ENCODE data around the gene SRRD.
"Not testable (repeated sequence)": the region's sequence is repeated elsewhere in the genome, so short reads cannot be mapped to it uniquely, and the experiment has no call there.

SRRD gene

DNA sequence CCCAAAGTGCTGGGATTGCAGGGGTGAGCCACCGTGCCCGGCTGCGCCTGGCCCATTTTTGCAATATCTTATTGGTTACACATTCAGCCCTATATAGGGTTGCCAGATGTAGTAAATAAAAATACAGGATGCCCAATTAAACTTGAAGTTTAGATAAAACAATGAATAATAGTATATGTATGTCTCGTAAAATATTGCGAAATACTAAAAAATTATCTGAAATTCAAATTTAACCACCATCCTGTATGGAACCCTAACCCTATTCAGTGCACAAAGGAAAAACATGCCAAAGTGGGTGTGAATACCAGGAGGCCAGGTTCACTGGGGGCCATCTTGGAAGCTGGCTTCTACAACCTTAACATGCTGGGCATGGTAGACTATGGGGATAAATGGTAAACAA is 33.8 kb downstream of the SRRD start:
- DNase-seq (ENCODE audit: low read depth in 2 of 2) = no peak

DNA sequence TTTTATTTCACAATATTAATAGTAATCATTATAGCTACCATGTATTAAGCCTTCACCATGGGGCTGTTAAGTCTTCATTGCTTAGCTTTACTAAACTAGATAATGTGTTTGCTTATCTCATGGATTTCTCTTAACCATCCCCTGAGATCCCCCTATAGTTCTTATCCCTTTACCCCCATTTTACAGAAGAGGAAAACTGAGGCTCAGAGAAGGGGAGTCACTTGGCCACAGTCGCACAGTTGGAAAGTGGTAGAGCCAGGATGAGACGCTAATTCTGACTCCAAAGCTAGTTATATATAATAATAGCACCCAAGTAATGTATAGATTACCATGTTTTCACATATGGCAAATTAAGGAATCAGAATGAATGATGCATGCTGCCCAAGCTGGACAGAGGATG is 38.3 kb downstream of the SRRD start:
- no peak for DNase-seq (ENCODE audit: low read depth in 2 of 2)

DNA sequence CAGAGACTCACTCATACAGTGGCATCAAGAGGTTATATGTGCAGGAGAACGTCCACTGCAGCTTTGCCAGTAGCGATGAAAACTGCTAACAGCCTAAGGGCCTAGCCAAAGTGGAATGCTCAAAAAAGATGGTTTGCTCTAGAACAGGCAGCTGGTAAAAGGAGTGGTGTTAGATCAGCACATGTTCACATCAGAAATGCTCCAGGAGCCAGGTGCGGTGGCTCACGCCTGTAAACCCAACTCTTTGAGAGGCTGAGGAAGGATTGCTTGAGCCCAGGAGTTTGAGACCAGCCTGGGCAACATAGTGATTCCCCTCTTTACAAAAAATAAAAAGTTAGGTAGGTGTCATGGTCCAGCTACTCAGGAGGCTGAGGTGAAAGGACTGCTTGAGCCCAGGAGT is 38.9 kb downstream of the SRRD start:
- DNase-seq (ENCODE audit: low read depth in 2 of 2) = no peak

DNA sequence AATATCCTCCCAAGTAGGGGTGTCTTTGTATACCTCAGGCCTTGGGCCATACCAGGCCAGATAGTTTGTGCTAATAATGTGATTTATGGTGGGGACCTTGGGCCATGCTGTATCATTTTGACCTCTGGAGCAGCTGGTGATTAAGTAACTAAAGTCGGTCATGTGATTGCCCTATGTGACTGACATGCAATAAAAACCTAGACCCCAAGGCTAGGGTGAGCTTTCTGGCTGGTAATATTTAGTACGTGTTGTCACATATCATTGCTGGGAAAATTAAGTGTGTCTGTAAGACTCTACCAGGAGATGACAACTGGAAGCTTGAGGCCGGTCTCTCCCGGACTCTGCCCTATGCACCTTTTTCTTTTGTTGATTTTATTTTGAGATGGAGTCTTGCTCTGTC is 41.2 kb downstream of the SRRD start:
- DNase-seq (ENCODE audit: low read depth in 2 of 2) = no peak

DNA sequence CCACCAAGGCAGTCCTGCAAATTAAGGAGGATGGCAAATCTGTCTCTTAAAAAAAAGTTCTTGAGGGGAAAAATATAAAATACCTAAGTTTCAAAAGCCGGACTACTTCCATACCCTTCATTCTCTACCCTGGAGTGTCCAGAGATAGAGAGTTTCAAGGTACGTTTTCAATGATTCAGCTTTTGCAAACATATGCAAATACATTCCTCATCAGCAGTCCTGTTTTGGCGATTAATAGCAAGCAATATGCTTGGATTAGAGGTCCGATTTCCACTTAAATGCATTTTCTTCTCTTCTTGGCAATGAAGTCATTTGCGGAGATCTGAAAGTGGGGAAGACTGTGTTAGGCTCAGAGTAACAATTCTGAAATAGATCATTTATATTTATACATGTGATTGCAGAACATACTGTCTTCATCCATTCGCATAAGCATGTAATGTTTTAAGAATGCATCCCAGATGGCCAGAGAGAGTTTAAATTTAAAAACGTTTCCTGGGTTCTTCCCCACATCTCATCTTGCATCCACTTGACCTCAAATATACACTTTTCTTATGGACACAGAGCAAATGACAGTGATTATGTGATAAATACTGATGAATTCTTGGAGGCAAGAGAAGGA is 42.4 kb downstream of the SRRD start:
- no peak for DNase-seq (ENCODE audit: low read depth in 2 of 2)

DNA sequence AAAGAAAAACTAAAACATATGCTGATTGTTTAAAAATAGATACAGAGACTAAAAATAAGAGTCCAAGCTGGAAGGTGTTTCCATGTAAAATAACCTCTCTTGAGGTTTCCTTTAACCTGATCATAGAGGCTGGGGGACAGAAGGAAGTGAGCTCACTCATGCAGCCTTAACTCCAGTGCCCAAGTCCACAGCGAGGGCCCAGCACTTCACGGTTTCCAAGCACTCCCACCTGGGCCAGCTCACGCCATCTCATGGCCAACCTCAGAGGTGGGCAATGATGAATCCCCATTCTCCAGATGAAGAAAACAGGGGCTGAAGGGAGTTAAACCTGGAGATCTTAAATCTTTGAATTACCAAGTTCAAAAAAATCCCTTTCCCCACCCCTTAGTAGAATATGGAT is 43.5 kb downstream of the SRRD start:
- DNase-seq (ENCODE audit: low read depth in 2 of 2) = no peak

DNA sequence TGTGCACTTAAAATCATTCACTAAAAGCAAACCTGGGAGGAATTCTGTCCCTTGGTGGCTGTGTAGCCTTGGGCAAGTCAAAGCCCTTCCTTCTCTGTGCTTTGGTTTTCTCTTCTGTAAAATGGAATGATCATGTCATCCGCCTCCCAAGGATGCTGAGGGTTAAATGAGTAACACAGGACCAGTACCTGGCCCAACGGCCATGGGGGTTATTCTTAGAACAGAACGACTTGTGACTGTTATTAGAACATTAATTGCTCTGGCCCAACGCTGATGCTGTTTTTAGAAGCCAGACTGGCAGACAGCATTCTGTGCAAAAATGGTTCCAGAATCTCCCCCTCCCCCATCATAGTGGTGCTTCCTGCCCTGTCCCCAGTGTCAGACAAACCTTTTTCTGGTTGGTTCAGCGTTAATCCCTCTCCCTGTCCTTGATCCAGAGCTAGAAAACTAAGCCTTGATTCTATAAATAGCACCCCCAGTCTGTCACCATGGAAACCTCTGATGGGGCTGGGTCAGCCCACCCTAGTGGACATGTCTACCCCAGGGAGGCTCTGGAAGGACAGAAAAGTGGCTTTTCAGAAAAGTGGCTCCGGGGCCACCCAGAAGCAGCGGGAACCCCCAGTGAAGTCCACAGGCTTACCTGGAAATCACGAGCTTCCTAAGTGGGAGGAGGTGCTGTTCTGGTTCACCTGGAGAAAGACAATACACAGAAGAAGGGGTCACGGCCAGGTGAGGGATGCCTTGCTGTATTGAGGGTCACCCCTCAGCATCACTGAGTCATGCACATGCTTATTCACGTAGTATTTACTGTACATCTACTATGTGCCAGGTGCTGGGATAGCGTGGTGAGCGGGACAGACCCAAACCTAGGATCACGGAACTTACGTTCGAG is 44.1 kb downstream of the SRRD start:
- DNase-seq (ENCODE audit: low read depth in 2 of 2) = no peak

DNA sequence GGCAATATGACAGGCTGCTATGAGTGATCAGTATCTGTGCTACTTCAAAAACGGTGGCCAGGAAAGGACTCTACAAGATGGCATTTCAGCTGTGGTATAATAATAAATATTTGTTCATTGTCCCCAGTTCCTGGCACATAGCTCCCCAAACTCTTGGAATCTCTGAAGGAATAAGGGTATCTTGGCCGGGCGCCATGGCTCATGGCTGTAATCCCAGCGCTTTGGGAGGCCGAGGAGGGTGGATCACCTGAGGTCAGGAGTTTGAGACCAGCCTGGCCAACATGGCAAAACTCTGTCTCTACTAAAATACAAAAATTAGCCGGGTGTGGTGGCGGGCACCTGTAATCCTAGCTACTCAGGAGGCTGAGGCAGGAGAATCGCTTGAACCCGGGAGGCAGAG is 44.8 kb downstream of the SRRD start:
- DNase-seq (ENCODE audit: low read depth in 2 of 2) = not testable (repeated sequence)

DNA sequence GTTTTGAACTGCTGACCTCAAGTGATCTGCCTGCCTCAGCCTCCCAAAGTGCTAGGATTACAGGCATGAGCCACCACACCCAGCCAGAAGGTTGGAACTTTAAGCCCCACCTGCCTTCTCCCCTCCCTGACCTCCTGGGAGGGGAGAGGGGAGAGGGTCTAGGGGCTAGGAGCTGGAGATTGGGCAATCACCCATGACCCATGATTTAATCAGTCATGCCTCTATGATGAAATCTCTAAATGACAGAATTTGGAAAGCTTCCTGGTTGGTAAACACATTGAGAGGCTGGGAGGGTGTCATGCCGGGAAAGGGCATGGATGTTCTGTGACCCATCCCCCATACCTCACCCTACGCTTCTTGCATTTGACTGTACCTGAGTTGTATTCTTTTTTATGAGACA is 45.7 kb downstream of the SRRD start:
- no peak for DNase-seq (ENCODE audit: low read depth in 2 of 2)

DNA sequence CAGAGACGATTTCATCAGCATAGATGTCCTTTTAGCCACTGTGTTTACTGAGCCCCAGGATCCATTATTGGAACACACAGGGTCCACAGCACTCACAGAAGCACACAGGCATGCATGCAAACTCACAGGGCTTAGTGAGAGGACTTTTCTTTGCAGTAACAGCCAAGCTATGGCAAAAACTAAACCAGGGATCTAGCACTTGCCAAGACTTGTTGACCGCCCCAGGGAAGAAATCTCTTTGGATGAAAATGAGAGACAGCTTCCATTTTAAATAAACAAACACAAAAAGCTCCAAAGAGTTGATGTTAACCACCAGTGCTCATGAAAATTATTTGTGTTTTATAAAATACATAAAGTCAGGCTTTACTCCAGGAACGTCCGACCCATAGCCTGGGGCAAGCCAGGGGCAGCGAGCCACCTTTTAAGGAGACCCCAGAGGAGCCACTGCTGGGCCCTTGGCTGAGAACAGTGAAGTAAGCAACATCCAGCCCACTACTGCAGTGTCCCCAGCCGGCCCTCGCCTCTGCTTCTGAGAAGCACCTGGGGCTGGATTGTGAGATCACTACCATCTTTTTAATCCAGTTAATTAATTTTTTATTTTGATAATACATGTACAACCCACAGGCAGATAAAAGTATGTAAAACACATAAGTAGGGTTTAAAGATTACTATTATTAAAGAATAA is 50.6 kb downstream of the SRRD start:
- DNase-seq (ENCODE audit: low read depth in 2 of 2) = no peak

DNA sequence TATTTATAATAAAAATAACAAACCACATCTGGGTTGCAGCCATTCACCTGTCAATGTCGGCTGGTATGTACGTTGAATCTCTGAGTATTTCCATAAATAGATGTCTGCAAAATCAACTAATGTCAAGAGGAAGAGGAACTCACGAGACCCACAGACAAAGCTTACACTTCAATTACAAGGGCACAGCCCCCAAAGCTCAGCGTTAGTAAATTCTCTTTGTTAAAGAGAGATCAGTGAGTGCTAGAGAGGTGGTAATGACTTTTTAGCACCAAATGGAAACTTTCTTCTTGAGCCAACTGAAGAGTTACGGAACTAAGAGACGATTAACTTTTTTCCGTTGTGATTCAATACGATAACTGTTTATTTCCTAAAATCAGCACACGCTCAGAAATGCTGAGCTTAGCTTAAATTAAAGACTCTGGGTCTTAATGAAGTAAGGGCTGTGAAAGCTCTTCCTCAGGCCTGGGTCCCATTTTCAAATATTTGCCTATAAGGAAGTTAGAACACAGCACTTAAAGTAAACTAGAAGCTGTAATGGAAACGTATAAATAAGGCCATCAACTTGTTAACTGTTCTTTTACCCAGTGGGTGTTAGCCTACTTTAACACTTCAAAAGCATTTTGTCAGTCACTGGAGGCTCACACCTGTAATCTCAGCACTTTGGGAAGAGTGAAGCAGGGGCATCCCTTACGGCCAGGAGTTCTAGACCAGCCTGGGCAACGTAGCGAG is 51.4 kb downstream of the SRRD start:
- DNase-seq (ENCODE audit: low read depth in 2 of 2) = no peak

DNA sequence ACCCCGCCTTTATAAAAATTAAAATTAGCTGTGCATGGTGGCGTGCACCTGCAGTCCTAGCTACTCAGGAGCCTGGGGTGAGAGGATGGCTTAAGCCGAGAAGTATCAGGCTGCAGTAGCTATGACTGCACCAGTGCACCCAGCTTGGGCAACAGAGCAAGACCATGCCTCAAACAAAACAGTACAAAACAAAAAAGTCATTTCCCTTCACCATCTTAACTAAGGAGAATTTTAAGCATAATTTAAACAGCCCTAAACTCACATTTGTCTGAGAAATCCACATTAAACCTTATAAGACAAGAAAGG is 51.9 kb downstream of the SRRD start:
- no peak for DNase-seq (ENCODE audit: low read depth in 2 of 2)

DNA sequence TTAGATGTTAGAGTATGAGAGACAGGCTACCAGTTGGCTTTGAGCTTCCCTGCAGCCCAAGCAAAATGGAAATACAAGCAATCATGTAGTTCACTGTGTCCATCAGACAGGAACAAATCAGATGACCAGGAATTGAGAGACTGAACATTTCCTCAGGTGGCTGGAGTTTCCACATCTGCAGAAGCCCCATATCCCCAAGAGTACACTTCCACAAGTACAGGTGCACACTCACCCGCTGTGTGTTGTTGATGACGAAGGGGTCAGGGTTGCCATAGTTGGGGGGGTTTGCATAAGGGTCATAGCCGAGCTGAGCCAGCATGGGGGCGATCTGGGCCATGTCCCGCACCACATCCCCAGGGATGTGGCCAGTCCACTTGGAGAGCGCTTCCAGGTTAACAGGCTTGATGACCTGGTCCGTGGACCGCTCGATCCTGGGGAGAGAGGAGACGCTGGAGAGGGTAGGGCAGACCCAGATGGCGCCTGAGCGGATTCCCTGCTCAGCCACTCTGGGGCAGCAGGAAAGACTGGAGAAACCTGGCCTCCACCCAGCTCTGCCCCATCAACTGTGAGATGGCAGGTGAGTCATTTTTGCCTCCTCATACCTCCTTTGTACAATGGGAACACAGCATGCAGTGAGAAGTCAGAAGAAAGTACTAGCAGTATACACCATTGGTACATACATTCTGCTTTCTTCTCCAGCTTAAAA is 52.5 kb downstream of the SRRD start:
- no peak for DNase-seq (ENCODE audit: low read depth in 2 of 2)

DNA sequence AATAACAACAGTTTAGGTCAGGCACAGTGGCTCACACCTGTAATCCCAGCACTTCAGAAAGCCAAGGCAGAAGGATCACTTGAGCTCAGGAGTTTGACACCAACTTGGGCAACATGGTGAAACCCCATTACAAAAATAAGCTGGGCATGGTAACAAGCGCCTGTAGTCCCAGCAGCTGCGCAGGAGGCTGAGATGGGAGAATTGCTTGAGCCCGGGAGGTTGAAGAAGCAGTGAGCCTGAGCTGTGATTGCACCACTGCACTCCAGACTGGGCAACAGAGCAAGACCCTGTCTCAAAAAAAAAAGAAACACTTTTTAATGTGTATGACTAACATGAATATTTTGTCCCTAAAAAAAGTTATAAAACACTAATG is 53.1 kb downstream of the SRRD start:
- DNase-seq (ENCODE audit: low read depth in 2 of 2) = no peak

DNA sequence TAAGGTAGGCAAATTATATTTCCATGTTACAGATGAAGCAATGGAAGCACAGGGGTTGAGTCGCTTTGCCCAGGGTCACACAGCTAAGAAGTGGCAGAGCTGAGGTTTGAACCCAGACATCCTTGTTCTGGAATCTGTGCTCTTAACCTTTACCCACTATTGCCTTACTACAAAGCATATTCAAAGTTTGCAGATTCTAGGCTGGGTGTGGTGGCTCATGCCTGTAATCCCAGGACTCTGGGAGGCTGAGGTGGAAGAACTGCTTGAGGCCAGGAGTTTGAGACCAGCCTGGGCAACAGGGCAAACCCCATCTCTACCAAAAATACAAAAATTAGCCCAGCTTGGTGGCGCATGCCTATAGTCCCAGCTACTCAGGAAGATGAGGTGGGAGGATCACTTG is 56.4 kb downstream of the SRRD start:
- DNase-seq (ENCODE audit: low read depth in 2 of 2) = no peak

DNA sequence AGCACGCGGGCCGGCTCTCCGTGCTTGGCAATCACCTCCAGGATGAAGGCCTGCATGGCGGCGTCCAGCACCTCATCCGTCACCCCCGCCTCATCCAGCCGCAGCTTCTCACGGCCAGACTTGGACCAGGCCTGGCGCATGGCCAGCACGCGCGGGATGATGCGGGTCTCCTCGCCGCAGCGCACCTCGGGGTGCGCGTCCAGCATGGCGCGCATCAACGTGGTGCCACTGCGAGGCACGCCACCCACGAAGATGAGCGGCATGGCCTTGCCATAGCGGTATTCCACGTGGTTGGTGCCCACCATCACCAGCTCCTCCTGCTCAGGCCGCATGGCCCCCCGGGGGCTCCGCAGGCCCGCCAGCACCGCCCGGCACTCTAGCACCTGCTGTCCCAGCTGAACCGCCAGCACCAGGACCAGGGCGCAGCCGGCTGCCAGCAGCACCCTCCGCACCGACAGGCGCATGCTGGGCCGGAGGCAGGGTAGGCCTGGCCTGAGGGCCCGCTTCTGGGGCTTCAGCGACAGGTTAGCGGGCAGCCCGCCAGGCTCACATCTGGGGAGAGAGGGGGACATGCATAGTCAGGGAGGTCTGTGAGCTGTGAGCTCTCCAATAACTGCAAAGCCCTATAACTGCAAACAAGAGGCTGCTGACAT is 57.6 kb downstream of the SRRD start:
- no peak for DNase-seq (ENCODE audit: low read depth in 2 of 2)

DNA sequence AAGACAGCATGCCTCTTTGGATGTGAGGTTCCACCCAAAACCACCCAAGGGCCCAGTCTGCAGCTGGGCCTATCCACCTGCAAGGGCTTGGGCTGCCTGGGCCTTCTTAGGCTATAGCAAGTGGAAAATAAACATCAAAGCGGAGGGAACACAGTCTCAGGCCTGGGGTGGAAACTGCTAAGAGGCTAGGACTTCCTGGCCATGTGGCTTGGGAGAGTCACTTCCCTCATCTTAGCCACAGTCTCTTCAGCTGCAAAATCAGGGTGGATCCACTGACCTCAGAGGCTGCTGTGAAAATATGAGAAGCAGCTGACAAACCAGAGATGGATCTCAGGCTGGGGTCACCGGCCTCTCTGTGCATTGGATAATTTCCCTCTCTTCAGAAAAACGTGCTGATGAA is 59.2 kb downstream of the SRRD start:
- no peak for DNase-seq (ENCODE audit: low read depth in 2 of 2)
